HG03103 (cell line): ENCODE data around the gene TMTC3.
"Not testable (repeated sequence)": the region's sequence is repeated elsewhere in the genome, so short reads cannot be mapped to it uniquely, and the experiment has no call there.

Experiments
- ATAC-seq: cut with Tn5 transposase; IDR thresholded peaks from one replicate; pipeline ENCODE4 v1.9.1; 2021; ENCODE audit warnings: low read depth; ENCODE audit not compliant: unreplicated experiment

The TMTC3 gene

GRCh38 chr12:88141774-88142609 lies at the start of gene TMTC3, which contains the start of gene CEP290:
TSS of gene TMTC3 (plus strand) at chr12:88142307. CDS start at chr12:88148316, 6,009 bp downstream.
TSS of gene CEP290 (minus strand) at chr12:88142088. CDS start at chr12:88141307, 781 bp downstream.
- peak; percentile 94 for ATAC-seq

GRCh38 chr12:88092771-88093170 lies 49.3 kb upstream of the TMTC3 start:
- no peak for ATAC-seq

- no peak for ATAC-seq
These were observed 48.5 kb upstream of the TMTC3 start for GRCh38 chr12:88093573-88093972.

- no peak for ATAC-seq
These were observed 34.1 kb upstream of the TMTC3 start for GRCh38 chr12:88108021-88108420.

- ATAC-seq, result no peak
These were observed 30.9 kb upstream of the TMTC3 start for GRCh38 chr12:88111074-88111652.

- no peak for ATAC-seq
These were observed 28.2 kb upstream of the TMTC3 start for GRCh38 chr12:88113871-88114270.

GRCh38 chr12:88122666-88123065 lies 19.4 kb upstream of the TMTC3 start:
- ATAC-seq, result no peak

- no peak for ATAC-seq
These were observed 15.0 kb upstream of the TMTC3 start for GRCh38 chr12:88127099-88127498.

GRCh38 chr12:88127855-88128254 lies 14.3 kb upstream of the TMTC3 start:
- no peak for ATAC-seq

- no peak for ATAC-seq
These were observed 9.7 kb upstream of the TMTC3 start for GRCh38 chr12:88132392-88132791.

- ATAC-seq, result not testable (repeated sequence)
These were observed 8.9 kb upstream of the TMTC3 start for GRCh38 chr12:88133181-88133580.

- ATAC-seq, result not testable (repeated sequence)
These were observed 2.4 kb upstream of the TMTC3 start for GRCh38 chr12:88139711-88140110.

- ATAC-seq, result no peak
These were observed 708 bp upstream of the TMTC3 start for GRCh38 chr12:88141425-88141773.

GRCh38 chr12:88142610-88142991 lies 494 bp downstream of the TMTC3 start:
- peak; percentile 5 for ATAC-seq

GRCh38 chr12:88144037-88144436 lies 1.9 kb downstream of the TMTC3 start:
- ATAC-seq, result no peak

GRCh38 chr12:88144546-88145468 lies 2.7 kb downstream of the TMTC3 start:
- ATAC-seq, result no peak

GRCh38 chr12:88145567-88146505 lies 3.7 kb downstream of the TMTC3 start:
- ATAC-seq, result no peak

- no peak for ATAC-seq
These were observed 8.0 kb downstream of the TMTC3 start for GRCh38 chr12:88150063-88150462.

- ATAC-seq, result no peak
These were observed 11.9 kb downstream of the TMTC3 start for GRCh38 chr12:88153959-88154358.

GRCh38 chr12:88156075-88156654 lies 14.1 kb downstream of the TMTC3 start:
- no peak for ATAC-seq
